Nucleus accumbens (tissue), 56 donors: ENCODE results near the gene CDKN2AIPNL.
A peak's percentile ranks its signal among the peaks of the same experiment; 100 is the strongest.
"Not testable (repeated sequence)": the region's sequence is repeated elsewhere in the genome, so short reads cannot be mapped to it uniquely, and the experiment has no call there.

Experiments
- DNase-seq, 56 donors: peaks; one replicate each; lab custom pipeline; 2025; lab: John Stamatoyannopoulos, UW

The CDKN2AIPNL gene

DNA sequence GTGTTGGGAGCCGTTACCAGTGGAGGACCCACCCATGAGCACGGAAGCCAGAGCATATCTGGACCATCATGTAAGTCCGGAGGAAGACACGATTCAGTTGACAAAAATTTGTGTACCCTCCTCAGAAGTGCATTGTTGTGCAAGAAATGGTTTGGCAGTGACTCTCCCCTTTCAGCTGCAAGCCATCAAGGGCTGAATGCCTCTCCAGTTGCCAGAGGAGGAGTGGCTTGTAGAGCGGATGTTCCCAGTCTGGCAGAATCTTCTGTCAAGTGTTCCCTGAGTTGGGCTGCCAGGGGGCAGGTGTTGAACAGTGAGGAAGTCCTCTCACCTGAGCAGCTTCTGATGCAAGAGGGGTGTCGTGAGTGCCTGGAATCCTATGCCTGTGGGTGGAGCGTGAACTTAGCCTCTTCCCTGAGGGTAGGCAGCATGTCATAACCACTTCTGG lies 27.6 kb upstream of the CDKN2AIPNL start:
- DNase-seq: peak in 28 of 56 donors; percentile 11 to 50 (median 22)

DNA sequence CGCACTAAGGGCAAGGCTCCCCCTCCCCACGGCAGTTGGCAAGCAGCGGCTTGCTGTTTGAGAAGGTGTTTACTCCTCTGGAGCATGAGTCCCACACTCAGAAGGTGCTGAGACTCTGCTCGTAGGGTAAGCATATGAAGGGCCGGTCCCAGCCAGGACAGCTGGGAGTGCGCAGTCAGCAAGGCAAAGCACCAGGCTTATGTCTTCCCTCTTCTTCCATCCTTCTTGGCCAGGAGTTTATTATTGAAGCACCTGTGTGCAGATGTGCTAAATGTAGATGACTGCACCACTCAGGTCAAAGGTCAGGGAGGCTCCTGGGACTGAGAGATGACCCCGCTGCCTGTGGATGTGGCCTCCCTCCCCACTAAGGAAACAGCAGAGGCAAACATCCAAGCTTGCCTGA lies 27.0 kb upstream of the CDKN2AIPNL start:
- no peak for DNase-seq

DNA sequence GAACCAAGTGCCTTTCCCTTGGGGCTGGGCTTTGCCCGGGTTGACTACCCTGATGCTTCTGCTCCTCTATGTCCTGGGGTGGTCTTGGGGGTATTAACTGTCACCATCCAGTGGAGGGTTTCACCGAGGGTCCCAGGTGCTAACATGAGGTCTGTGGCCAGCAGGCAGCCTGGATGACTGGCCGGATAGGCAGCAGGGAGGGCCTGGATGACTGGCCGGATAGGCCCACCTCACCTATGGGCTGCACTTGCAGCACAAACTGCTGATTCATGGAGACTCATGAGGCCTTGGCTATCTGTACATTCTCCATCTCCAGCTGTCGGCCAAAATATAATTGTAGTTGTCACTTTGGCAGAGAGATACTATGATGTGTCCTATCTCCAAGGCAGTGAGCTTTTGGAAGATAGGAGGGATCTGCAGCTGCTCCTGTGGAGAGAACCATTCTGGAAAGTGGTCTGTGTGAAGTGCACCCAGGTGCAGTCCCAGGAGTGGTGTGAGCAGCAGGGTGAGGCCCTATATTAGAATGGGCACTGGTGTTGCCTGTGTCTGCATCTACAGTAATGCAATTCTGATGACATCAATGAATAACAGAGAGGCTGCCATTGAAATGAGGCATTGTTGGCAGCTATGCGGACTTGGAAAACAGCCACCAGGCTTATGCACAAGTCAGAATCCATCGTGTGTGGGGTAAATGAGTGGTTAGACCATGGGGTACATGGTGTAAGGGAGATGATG lies 26.3 kb upstream of the CDKN2AIPNL start:
- DNase-seq: peak in 8 of 56 donors; percentile 6 to 29 (median 14)

DNA sequence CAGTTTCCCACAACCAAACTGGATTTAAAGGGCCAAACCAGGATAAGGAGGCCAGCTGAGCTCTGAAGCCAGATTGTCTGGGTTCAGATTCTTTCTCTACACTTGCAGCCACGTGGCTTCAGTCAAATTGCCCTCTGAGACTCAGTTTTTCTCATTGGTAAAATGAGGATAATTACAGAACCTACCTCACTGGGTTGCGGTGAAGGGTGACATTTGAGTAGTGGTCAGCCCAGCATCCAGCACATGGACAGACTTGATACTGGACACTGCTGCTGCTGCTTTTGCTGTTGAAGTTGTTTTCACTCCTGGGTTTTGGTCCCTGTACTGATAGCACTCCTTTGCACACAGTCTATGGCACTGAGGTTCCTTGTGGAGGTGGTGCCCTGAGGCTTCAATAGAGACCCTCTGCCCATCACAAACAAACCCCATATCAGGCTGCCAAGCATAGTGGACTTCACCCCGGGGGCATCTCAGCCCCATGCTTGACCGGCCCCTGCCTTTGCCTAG lies 25.7 kb upstream of the CDKN2AIPNL start:
- no peak for DNase-seq

DNA sequence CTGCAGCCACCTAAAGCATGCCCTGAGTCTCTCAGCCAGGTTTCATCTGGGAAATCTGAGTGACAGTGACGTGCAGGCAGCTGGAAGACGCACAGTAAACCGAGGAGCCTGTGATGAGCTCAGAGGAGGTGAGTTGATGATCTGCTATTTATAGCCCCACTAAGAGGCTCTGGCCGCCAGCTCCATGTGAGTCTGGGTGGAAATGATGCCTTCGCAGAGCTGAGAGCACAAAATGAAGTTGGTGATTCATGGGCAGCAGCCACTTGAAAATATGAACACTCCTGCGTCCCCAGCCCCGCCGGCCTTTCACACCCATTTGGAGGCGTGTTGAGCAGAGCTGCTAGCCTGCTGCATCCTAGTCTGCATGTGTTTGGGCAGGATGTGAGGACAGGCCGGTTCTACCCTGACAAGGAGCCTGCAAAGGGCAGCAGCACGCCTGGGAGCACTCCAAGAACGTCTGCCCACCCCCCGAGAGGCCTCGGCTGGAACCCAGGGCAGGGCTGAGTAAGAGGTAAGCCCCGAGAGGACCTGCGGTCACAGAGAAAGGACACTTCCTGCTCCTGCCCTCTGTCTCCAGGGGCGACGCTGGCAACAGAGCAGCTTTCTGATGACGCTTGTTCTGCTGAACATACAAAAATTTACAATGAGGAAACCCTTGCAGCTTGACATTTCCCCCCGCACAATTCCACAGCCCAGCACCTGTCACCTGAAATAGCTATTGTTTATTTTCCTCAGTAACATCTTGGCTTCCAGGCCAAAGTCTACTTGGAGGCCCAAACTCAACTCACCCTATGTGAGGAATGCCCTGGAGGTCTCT lies 25.1 kb upstream of the CDKN2AIPNL start:
- peak in 30 of 56 donors; percentile 4 to 62 (median 28) for DNase-seq

DNA sequence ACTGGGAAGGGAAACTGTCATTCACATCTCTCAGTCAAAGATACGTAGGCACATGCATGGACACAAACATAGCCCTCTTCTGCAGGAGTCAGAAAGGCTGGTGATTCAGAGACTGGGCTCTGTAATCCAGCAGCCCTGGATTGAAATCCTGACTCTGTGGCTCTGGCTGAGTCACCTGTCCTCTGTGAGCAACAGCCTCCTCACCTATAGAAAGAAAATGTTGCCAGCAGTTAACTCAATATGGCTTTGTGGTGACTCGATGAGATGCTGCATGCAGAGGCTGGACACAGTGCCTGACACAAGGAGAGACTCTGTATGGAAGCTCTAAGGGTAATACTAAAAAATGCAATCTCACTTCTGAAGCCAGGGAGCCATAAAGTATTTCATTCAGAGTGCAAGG lies 23.9 kb upstream of the CDKN2AIPNL start:
- DNase-seq: no peak

DNA sequence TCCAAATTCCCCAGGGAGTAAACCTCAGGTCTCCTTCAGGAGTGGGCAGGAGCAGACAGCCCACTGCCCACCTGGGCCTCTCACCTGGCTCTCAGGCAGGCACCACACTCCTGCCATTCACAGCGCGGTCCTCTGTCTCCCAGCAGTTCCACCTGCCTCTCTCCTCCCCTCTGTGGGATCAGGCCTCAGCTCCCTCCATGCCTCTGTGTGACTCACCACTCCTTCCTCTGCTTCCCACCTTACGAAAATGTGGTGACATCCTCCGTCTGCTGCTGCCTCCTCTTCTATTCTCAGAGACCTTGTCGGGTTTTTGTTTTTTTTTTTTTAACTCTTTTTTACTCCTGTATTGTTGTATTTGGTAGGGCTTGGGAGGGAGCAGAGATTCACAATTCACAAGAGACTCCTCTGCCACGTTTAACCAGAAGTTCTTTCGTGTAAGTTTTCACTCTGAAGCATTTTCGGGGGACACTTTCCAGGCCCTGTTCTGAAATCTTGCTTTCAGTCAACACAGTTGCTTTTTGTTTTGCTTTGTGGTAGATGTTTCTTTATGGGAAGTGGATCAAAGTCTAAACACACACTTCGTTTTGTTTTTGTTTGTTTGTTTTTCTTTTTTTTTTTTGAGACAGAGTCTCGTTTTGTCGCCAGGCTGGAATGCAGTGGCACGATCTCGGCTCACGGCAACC lies 21.1 kb upstream of the CDKN2AIPNL start:
- peak in 29 of 56 donors; percentile 4 to 74 (median 35) for DNase-seq

DNA sequence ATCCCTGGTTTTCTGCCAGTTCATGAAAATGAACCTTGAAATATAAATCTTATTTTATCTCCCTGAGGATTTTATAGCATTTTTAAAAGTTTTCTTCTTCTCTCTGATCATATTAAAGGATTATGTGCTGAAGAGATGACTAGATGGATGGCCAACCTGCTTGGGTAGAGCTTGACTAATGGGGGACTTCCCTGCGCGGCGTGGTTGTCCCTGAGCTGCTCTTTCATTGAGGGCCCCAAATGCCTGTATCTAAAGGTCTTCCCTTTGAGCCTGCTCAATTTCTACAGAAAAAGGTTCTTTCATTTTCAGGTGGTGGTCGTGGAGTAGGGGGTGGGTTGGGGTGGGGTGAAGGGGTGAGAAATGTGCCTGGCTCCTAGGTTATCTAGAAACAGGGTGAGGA lies 20.5 kb upstream of the CDKN2AIPNL start:
- no peak for DNase-seq

DNA sequence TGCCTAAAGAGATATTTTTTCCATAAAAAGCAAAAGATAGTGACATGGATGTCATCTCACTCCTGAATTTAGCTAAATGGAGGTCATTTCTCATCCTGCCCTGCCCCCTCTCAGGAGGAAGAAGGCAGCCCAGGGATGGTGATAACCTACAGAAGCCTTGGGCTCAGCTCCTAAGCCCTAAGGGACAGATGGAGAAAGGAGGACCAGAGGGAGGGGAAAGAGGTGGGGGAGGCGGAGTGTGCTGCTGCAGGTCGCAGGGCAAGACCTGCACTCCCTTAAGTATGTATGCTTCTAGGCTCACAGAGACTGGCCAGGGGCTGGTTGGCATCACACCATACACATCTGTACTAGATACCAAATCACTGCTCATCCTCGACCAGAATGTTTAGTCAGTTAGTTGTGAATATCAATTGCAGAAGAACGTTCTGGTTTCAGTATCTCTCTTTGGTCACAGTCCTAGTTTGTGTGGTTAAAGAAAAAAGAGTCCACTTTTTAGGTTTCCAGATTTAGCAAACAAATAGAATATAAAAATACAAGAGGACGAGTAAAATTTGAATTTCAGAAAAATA lies 18.4 kb upstream of the CDKN2AIPNL start:
- DNase-seq: no peak

DNA sequence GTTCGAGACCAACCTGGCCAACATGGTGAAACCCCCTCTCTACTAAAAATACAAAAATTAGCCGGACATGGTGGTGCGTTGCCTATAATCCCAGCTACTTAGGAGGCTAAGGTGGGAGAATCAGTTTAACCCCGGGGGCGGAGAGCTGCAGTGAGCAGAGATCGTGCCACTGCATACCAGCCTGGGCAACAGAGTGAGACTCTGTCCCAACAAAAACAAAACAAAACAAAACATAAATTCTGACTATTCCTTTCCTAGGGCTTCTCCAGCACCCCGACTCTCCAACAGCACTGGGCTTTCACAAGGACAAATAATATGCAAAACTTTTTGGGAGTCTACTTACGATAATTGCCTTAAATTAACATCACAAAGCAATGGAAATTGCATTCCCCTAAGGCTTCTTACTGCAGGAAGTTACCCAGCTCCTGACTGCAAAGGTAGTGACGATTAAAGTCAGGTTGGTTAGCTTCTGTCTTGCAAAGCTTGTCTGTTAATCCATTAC lies 15.9 kb upstream of the CDKN2AIPNL start:
- DNase-seq: no peak

DNA sequence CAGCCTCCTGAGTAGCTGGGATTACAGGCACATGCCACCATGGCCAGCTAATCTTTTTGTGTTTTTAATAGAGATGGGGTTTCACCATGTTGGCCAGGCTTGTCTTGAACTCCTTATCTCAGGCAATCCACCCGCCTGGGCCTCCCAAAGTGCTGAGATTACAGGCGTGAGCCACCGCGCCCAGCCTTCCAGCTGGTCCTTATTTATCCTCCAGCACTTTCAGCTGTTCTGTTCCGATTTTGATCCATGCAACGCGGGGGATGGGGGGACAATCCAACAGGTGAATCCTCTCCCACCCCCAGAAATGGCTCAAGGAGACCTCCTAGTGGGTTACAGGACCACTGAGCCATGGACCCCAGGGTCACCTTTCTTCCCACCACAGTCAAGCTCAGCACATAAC lies 14.7 kb upstream of the CDKN2AIPNL start:
- DNase-seq: no peak

DNA sequence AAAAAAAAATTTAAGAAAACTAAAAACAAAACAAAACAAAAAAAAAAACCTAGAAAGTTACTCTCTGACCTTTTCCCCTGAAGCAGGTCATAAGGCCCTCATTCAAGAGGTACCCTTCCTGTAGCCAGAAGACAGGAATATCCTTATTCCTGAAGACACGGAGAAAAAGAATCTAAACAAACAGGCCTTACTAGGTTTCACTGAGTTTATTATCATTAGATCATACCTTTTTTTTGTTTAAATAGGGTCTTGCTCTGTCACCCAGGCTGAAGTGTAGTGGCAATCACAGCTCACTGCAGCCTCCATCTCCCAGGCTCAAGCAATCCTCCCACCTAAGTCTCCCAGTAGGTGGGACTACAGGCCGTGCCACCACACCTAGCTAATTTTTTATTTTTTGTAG lies 11.7 kb upstream of the CDKN2AIPNL start:
- no peak for DNase-seq

DNA sequence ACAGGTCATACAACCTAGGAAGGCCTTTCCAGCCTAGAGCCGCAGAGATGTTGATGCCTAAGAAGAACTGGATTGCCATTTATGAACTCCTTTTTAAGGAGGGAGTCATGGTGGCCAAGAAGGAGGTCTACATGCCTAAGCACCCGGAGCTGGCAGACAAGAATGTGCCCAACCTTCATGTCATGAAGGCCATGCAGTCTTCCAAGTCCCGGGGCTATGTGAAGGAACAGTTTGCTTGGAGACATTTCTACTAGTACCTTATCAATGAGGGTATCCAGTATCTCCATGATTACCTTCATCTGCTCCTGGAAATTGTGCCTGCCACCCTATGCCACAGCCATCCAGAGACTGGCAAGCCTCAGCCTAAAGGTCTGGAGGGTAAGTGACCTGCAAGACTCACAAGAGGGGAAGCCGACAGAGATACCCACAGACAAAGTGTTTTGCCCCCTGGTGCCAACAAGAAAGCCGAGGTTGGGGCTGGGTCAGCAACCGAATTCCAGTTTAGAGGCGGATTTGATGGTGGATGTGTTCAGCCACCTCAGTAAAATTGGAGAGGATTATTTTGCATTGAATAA lies 11.2 kb upstream of the CDKN2AIPNL start:
- DNase-seq: no peak

DNA sequence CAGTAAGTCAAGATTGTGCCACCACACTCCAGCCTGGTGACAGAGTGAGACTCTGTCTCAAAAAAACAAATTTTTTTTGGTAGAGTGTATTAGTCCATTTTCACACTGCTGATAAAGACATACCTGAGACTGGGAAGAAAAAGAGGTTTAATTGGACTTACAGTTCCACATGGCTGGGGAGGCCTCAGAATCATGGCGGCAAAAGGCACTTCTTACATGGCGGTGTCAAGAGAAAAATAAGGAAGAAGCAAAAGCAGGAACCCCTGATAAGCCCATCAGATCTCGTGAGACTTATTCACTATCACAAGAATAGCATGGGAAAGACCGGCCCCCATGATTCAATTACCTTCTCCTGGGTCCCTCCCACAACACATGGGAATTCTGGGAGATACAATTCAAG lies 9.4 kb upstream of the CDKN2AIPNL start:
- DNase-seq: not testable (repeated sequence)

DNA sequence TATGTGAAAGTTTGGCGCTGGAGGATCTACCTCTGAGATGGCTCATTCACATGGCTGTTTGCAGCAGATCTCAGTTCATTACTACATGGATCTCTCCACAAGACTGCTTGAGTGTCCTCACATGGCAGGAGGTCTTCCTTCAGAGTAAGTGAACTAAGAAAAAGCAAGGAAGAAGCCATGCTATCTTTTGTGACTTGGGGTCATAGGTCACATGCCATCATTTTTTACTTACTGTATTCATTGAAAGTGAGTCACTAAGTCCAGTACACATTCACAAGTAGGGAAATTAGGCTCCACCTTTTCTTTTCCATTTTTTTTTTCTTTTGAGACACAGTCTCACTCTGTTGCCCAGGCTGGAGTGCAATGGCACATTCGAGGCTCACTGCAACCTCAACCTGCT lies 8.7 kb upstream of the CDKN2AIPNL start:
- no peak for DNase-seq

DNA sequence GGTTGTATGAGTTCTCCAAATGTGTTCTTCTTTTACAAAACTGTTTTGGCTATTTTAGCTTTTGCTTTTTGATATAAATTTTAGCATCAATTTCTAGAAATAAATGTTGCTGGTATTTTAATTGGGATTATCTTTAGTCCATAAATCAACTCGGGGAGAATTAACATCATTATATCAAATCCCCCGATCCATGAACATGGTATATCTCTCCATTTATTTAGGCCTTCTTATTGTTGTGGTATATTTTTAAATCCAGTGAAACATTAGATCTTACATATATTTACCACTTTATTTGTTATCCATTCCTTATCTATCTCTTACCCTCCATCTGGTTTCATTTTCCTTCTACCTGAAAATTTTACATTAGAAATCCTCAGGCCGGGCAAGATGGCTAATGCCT lies 7.3 kb upstream of the CDKN2AIPNL start:
- DNase-seq: no peak

DNA sequence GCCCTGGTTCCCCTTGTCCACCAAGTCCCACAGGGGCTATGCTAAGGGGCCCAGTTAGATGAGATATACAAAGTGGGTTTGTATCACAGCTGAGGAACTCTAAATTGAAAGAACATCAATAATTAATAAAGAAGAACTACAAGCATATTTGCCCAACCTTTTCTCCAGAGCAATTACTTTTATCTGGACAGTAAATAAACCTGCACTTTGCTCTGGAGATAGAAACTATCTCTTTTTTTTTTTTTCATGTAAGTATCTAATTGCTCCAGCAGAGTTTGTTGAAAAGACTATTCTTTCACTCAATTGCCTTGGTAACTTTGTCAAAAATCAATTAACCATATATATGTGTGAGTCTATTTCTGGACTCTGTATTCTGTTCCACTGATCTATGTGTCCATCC lies 6.0 kb upstream of the CDKN2AIPNL start:
- DNase-seq: no peak

DNA sequence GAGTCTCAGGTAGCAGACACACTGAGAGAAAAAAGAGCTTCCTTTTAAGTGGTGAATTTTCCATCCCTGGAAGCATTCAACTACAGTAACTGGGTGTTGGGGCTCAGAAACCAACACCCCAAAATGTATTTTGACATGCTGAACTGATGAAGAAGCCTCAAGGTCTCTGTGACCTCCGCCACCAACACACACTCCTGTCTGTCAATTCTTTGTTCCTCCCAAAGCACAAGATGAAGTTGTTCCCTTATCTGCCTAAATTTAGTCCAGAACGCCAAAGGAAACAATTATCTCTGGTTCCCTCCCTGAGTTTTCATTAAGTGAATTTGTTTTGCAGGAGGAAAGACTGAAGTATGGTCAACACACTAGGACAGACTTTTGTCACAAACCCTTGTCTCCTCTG lies 1.4 kb upstream of the CDKN2AIPNL start:
- DNase-seq: no peak

DNA sequence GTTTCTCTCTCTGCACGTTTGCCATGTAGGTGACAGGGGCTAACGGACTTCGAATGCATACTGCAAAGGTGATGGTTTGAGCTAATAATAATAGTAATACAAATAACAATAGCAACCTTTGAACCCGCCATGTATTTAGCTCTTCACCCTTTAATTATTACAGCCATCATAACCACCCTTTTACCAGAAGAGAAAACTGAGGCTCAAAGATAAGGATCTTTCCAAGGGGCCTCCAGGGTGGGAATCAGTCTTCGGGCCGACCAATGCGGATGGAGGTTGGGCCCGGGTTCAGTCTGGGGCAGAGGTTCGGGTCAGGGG lies 494 bp downstream of the CDKN2AIPNL start:
- DNase-seq: no peak

DNA sequence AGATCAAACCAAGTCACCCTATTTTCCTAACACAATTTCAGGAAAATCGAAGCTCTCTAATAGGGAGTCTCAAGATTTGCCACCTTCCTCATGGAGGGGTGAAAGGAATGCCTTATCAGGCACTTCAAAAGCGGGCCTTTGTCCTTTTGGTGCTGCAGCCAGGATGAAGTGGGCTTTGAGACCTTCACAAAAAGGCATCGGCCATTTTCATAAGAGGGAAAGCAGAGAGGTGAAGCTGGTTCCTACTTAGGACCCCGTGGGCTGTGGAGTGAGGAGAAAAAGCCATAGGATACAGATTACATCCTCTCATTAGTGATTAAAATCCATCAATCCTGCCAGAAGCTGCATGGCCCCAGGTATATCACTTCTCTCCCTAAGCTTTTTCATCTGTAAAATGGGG lies 859 bp downstream of the CDKN2AIPNL start:
- no peak for DNase-seq
